KMS-11 (cell line): Measurements from ENCODE around the gene LNX1.

ENCODE experiments used
- H2AFZ ChIP-seq: fragments of 200-600 bp; sonication (generic); 2 replicates; pipeline ENCODE4 v1.6.1; 2016; ENCODE audit warnings: antibody characterized with exemption, mixed run types, low read depth
- H3K27ac ChIP-seq: fragments of 200-600 bp; sonication (generic); 2 replicates; pipeline ENCODE4 v1.6.1; 2016; ENCODE audit warnings: mild to moderate bottlenecking, mixed run types
- H3K27me3 ChIP-seq: fragments of 200-600 bp; sonication (generic); 2 replicates; pipeline ENCODE4 v1.6.1; 2017; ENCODE audit warnings: mild to moderate bottlenecking, low read depth, mixed run types, moderate library complexity; ENCODE audit not compliant: insufficient read depth
- H3K36me3 ChIP-seq: fragments of 200-600 bp; sonication (generic); 2 replicates; pipeline ENCODE4 v1.6.1; 2017; ENCODE audit warnings: mild to moderate bottlenecking, mixed run types; ENCODE audit not compliant: insufficient read depth
- H3K4me1 ChIP-seq: fragments of 200-600 bp; sonication (generic); 2 replicates; pipeline ENCODE4 v1.6.1; 2016; ENCODE audit warnings: mild to moderate bottlenecking, low read depth, mixed run types; ENCODE audit not compliant: poor library complexity, severe bottlenecking
- H3K4me2 ChIP-seq: fragments of 200-600 bp; sonication (generic); 2 replicates; pipeline ENCODE4 v1.7.0; 2016; ENCODE audit warnings: mild to moderate bottlenecking, mixed run types
- H3K4me3 ChIP-seq: fragments of 200-600 bp; sonication (generic); IDR thresholded peaks from 2 replicates; pipeline ENCODE4 v1.6.1; 2017; ENCODE audit warnings: low read depth, low read length, mixed read lengths; ENCODE audit not compliant: insufficient read depth
- H3K79me2 ChIP-seq: fragments of 200-600 bp; sonication (generic); 2 replicates; pipeline ENCODE4 v1.6.1; 2016; ENCODE audit warnings: low read depth, mixed run types; ENCODE audit not compliant: insufficient read depth
- H3K9ac ChIP-seq: fragments of 200-600 bp; sonication (generic); 2 replicates; pipeline ENCODE4 v1.6.1; 2016; ENCODE audit warnings: mild to moderate bottlenecking, mixed run types
- H4K20me1 ChIP-seq: fragments of 200-600 bp; sonication (generic); 2 replicates; pipeline ENCODE4 v1.6.1; 2016; ENCODE audit warnings: mild to moderate bottlenecking, mixed run types; ENCODE audit not compliant: insufficient read depth
- CTCF ChIP-seq: fragments of 200-600 bp; sonication (generic); conservative IDR thresholded peaks from 2 replicates; pipeline ENCODE4 v1.6.1; 2017; ENCODE audit warnings: low read depth, mild to moderate bottlenecking, antibody characterized with exemption, low read length, moderate library complexity, mixed read lengths

Gene LNX1

GRCh38 chr4:53531585-53532224 is 59.6 kb downstream of the LNX1 start:
- no peak overlapping the region for H3K27ac ChIP-seq
- no peaks in the 10 kb centered on the region for H4K20me1 ChIP-seq
- no peaks in the 10 kb centered on the region for H3K79me2 ChIP-seq
- H2AFZ ChIP-seq = no peak overlapping the region
- no peak overlapping the region for H3K4me3 ChIP-seq
- no peaks in the 10 kb centered on the region for H3K4me1 ChIP-seq
- TF ChIP-seq CTCF = no peak
- H3K9ac ChIP-seq = no peak overlapping the region
- no peak overlapping the region for H3K4me2 ChIP-seq
- H3K36me3 ChIP-seq = no peaks in the 10 kb centered on the region
- no peaks in the 10 kb centered on the region for H3K27me3 ChIP-seq

GRCh38 chr4:53529025-53529424 is 62.3 kb downstream of the LNX1 start:
- no peak overlapping the region for H3K4me2 ChIP-seq
- no peaks in the 10 kb centered on the region for H3K79me2 ChIP-seq
- H3K27me3 ChIP-seq = no peaks in the 10 kb centered on the region
- no peaks in the 10 kb centered on the region for H4K20me1 ChIP-seq
- TF ChIP-seq CTCF = no peak
- H2AFZ ChIP-seq = no peak overlapping the region
- no peak overlapping the region for H3K27ac ChIP-seq
- no peaks in the 10 kb centered on the region for H3K36me3 ChIP-seq
- H3K9ac ChIP-seq = no peak overlapping the region
- H3K4me1 ChIP-seq = no peaks in the 10 kb centered on the region
- no peak overlapping the region for H3K4me3 ChIP-seq

- Histone ChIP-seq H3K4me2 (no peak overlapping the region), H4K20me1 (no peaks in the 10 kb centered on the region), H3K27ac (no peak overlapping the region), H3K4me3 (no peak overlapping the region), H3K36me3 (no peaks in the 10 kb centered on the region), H2AFZ (no peak overlapping the region), H3K27me3 (no peaks in the 10 kb centered on the region), H3K9ac (no peak overlapping the region), H3K4me1 (no peaks in the 10 kb centered on the region), H3K79me2 (no peaks in the 10 kb centered on the region)
- TF ChIP-seq CTCF = no peak
These were observed 63.4 kb downstream of the LNX1 start for GRCh38 chr4:53527930-53528329.

- Histone ChIP-seq H2AFZ (no peak overlapping the region), H3K79me2 (no peaks in the 10 kb centered on the region), H3K4me1 (no peaks in the 10 kb centered on the region), H3K4me2 (no peak overlapping the region), H3K4me3 (no peak overlapping the region), H3K27me3 (no peaks in the 10 kb centered on the region), H3K27ac (no peak overlapping the region), H3K36me3 (no peaks in the 10 kb centered on the region), H4K20me1 (no peaks in the 10 kb centered on the region), H3K9ac (no peak overlapping the region)
- TF ChIP-seq CTCF = no peak
These were observed 64.0 kb downstream of the LNX1 start for GRCh38 chr4:53527326-53527725.
